Stimulated activated CD8-positive, alpha-beta memory T cell treated with anti-CD3 and anti-CD28 coated beads, Interleukin-4, amount 100 ng/mL, for 24 hours (primary cell): ENCODE data around the gene PIF1.
"Not testable (repeated sequence)": the region's sequence is repeated elsewhere in the genome, so short reads cannot be mapped to it uniquely, and the experiment has no call there.

Source experiments
- DNase-seq: peaks from one replicate; pipeline ENCODE4 v3.0.0-alpha.2; 2020; ENCODE audit warnings: low read depth

PIF1 gene

DNA sequence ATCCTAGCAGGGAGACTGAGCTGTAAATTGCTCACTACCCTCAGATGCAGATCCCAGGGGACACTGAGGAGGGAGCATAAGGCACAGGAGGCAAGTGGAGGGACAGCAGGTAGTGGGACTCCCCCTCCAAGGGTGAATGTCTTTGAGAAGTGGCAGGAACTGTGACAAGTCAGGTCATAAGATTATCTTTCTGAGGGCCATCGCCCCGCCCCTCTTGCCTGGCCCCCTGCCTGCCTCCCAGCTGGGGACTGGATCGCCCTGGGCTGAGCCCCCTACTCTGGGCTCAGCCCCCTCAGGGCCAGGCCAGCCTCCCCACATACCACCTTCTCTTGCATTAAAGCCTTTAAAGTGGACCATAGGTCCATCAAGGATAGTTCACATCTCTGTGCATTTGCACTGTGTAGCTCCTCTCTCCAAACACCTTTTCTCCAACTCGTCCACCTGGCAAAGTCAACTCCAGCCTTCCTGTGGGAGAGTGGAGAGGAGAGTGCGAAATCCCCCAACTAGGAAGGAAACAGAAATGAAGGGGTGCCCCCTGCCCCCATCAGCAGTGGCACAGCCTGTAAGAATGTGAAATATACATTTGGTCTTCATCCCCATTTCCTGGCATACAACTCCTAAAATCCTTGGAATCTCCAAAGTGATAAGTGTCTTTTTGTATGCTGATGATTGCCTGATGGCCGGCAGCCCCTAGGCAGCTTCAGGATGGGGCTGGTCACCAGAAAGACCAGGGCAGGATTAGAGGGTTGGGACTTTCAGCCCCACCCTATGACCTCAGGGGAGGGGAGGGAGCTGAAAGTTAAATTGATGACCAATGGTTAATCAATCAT, 14.7 kb downstream of the PIF1 start:
- no peak for DNase-seq

DNA sequence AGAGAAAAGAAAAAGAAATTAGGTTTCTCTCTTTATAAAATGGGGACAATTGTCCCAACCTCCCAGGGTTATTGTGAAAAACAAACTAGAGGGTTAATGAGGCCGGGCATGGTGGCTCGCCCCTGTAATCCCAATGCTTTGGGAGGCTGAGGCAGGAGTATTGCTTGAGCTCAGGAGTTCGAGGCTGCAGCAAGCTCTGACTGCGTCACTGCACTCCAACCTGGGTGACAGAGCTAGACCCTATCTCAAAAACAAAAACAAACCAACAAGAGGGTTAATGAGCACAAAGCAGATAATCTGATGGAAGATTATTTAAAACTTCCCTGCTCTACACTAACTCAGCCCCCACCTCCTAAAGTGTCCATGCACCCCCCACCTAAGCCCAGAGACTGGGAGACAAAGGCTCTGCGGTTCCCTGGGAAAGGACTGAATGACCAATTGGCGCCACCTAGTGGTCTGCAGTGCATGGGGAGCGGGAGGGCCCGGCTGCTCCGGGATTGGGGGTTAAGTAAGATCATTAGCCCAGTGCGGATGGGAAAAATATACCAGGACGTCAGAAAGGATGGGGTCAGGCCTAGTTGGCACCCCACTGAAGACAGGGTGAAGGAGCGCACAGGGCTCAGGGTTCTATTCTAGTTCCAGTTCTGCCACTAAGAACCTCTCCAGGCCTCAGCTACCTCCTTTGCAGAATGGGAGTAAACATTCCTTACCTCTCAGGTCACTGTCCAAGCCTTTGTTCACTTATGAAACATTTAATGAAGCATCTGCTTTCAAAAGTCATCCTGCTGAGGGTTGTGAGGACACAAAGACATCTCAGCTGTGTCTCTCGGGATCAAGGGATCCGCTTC, 15.6 kb downstream of the PIF1 start:
- DNase-seq: peak; percentile 33

DNA sequence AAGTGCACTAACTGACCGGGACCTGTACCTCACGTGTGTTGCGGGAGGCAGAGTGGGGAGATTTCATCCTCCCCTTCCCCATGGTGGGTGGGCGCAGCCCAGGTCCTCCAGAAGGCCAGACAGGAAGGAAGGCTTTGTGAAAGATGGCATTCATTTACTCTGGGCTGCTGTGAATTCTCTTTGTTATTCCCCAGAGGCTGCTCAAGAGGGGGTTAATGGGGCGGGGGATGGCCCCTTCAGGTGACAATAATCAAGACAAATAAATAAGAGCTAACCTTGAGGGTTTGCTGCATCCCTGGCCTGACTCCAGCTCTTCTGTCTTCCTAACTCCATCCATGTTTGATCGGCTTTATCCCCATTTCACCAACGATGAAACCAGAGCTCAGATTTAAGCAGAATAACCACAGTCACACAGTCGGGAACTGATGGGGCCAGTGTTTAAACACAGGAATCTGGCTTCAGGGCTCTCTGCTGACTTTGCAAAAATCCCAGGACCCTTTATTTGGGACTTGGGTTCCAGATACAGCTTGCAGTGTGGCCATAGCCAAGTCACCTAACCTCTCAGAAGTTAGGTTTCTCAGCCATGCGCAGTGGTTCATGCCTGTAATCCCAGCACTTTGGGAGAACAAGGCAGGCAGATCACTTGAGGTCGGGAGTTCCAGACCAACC, 16.5 kb downstream of the PIF1 start:
- no peak for DNase-seq

DNA sequence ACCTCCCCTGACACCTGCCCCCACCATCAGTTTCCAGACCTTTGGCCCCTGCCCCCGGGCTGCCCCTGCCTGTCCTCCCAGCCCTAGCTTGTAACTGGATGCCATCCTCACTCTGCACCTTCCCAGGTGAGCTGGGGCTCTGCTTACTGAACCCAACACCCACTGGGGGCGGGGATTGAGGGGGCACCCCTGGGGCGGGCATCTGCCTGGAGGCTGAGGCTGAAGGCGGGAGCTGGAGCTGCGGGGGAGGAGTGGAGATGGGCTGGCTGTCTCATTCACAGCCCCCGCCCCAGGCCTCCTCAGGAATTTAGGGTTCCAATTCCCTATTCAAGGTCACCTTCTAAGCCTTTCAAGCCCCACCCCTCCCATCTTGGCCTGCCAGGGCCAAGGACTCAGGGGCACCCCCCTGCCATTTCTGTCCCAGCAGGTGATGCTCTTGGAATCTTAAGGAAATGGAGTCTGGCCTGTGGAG, 17.7 kb downstream of the PIF1 start:
- no peak for DNase-seq

DNA sequence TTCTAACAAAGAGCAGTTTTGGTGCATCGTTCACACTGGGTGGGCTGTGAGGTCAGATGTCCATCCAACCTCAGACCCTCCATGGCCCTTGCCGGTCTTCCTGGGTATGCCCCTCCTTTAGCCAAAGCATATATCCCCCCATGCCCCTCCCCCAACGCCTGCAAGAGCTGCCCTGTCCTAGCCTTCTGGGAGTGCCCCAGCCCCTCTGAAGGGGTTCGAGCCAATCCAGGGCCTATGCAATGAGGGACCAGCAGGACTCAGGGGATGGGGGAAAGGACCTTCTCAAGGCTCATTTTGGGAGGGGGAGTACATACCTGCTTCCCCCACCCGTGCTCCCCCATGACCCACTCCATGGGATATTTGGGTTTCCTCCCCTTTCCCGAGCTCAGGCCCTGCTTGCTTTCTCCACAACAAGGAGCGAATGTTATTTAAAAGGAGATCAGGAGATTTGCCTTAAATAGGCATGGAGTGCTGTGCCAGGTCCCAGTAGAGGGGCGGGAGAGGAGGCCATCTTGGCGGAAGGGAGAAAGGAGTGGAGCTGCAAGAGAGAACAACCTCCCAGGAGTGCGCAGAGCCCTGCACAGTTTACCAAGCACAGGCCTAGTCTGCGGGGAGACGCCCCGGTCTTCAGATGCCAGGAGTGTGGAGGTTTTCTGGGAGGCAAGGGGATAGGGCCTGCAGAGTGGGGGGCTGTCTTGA, 18.2 kb downstream of the PIF1 start:
- no peak for DNase-seq

DNA sequence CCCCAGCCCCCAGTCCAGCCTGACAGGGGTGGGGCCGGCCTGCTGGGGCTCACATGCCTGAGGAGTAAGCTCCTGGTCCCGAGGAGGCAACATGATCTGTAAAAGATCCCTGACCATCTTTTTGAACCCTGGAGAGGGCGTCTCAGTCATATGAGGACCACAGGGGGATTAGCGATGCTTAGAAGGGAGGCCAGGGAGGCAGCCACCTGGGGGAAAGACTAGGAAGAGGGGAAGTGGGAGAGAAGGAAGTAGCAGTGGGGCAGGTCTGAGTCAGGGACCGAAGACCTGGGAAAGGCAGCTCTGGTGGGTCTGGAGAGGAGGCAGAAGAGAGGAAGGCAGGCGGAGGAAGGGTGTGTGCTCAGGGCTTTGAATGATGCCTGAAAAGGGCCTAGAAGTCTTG, 18.9 kb downstream of the PIF1 start:
- DNase-seq: no peak

DNA sequence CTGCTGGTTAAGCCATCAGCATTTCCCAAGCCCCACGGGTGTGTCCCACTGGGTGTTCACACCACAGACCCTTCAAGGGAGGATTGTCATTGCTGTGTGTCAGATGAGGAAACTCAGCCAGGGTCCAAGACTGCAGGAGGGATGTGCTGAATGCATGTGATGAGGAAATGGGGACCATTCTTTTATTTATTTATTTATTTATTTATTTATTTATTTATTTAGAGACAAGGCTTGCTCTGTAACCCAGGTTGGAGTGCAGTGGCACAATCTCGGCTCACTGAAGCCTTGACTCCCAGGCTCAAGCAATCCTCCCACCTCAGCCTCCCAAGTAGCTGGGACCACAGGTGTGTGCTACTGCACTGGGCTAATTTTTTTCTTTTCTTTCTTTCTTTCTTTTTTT, 20.8 kb downstream of the PIF1 start:
- DNase-seq: no peak

DNA sequence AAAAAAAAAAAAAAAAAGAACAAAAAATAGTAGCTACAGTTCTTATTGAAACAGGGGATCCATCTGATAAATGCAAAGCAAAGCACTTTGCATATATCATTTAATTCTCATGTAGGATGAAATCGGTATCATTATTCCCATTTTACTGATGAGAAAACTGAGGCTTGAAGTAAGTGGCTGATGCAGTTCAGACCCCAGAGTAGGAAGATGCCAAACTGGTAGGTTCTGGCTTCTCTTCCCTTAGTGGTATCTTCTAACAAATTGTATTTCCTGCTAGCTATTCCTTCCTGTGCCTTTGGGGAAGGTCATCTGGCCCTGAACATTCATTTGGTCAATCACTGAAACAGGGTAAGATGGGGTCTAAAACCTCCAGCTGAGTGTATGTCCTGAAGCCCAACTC, 21.9 kb downstream of the PIF1 start:
- DNase-seq: no peak

DNA sequence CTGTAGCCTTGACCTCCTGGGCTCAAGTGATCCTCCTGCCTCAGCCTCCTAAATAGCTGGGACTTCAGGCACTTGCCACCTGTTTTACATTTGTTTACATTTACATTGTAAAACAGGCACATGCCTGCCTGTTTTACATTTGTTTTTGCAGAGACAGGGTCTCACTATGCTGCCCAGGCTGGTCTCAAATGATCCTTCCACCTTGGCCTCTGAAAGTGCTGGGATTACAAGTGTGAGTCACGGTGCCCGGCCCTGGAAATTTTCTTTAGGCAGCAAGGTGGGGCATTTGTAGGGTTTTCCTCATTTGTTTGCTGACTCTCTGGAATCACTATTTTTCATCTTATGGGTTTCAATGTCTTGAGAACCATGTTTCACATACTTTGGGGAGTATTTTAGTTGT, 25.0 kb downstream of the PIF1 start:
- no peak for DNase-seq

DNA sequence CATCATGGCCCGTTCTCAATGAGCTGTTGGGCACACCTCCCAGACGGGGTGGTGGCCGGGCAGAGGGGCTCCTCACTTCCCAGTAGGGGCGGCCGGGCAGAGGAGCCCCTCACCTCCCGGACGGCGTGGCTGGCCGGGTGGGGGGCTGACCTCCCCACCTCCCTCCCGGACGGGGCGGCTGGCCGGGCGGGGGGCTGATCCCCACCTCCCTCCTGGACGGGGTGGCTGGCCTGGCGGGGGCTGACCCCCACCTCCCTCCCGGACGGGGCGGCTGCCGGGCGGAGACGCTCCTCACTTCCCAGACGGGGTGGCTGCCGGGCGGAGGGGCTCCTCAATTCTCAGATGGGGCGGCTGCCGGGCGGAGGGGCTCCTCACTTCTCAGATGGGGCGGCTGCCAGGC, 26.5 kb downstream of the PIF1 start:
- not testable (repeated sequence) for DNase-seq

DNA sequence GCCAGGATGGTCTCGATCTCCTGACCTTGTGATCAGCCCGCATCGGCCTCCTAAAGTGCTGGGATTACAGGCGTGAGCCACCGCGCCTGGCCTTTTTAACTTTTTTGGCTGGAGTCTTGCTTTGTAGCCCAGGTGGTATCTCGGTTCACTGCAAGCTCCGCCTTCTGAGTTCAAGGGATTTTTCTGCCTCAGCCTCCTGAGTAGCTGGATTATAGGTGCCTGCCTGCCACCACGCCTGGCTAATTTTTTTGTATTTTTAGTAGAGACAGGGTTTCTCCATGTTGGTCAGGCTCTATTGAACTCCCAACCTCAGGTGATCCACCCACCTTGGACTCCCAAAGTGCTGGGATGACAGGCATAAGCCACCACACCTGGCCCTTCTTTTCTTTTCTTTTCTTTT, 29.5 kb downstream of the PIF1 start:
- not testable (repeated sequence) for DNase-seq

DNA sequence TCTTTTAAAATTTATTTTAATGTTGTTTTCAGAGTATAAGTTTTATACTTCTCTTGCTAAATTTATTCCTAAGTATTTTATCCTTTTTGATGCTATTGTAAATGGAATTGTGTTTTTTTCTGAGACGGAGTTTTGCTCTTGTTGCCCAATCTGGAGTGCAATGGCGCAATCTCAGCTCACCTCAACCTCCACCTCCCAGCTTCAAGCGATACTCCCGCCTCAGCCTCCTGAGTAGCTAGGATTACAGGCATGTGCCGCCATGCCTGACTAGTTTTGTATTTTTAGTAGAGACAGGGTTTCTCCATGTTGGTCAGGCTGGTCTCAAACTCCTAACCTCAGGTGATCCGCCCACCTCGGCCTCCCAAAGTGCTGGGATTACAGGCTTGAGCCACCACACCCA, 30.1 kb downstream of the PIF1 start:
- DNase-seq: not testable (repeated sequence)

DNA sequence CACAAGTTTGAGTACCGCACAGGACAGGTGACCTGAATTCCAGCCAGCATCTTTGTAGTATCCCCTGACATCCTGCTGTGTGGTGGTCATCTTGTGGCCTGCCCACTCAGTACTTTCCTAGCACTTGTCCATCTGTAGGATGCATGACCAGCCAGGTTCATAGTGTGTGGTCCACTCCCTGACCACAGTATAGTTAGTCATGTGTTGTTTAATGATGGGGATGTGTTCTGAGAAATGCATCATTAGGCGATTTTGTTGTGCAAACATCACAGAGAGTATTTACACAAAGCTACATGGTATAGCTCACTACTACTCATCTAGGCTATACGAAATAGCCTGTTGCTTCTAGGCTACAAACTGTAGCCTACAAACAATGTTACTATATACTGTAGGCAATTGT, 33.2 kb downstream of the PIF1 start:
- no peak for DNase-seq

DNA sequence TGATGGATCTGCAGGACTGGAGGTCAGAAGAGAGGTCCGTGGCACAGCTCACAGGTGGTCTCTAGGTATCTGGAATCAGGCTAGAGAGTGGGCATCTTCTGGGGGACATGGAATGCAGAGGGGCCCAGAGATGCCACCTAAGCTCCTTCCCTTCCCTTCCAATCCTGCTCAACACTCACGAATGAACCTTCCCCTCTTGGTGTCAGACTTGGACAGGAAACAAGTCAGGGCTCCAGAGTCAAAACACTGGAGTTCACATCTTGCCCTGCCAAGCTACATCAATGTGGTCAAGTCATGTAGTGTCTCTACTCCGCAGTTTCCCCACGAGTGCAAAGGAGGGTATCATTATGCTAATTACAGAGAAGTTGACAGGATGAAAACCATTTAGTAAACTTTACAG, 34.0 kb downstream of the PIF1 start:
- DNase-seq: no peak

DNA sequence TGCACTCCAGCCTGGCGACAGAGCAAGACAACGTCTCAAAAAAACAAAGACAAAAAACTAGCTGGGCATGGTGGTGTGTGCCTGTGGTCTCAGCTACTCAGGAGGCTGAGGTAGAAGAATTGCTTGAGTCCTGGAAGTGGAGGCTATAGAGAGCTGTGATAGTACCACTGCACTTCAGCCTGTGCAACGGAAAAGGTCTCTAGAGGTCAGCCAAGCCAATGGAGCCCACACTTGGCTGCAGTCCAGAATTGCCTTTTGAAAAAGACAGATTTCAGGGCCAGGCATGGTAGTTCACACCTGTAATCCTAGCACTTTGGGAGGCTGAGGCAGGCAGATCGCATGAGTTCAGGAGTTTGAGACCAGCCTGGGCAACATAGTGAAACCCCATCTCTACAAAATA, 41.7 kb downstream of the PIF1 start:
- no peak for DNase-seq

DNA sequence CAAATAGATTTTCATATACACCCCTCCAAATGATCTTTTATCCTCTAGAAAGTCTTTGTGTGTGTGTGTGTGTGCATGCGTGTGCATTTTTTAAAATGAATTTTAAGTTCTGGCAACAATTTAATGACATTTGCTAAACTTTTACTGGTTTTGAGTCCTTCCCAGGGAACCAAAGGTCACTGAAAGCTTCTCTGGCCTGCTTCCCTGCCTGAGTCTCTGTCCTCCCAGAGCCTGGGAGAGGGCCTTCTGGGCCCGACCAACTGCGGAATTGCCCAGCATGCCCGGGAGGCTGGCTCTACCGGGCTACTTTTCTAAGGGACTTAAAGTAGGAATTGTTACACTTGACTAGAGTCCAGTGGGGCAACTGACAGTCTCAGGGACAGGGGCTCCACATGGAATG, 42.7 kb downstream of the PIF1 start:
- DNase-seq: no peak

DNA sequence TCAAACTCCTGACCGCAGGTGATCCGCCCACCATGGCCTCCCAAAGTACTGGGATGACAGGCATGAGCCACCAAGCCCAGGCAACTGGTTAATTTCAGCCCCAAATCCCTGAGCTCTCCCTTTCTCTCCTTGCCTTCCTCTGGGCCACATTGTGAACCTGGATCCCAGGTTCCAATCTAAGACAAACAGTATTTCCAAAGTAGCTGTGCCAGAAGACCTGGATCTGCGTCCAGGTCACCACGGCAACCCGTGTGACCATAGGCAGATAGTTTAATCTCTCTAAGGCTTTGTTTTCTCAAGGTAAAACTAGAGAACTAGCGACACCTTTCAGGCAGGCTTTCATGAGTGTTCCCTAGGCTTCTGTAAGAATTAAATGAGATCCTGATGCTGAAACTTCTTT, 44.1 kb downstream of the PIF1 start:
- DNase-seq: no peak

DNA sequence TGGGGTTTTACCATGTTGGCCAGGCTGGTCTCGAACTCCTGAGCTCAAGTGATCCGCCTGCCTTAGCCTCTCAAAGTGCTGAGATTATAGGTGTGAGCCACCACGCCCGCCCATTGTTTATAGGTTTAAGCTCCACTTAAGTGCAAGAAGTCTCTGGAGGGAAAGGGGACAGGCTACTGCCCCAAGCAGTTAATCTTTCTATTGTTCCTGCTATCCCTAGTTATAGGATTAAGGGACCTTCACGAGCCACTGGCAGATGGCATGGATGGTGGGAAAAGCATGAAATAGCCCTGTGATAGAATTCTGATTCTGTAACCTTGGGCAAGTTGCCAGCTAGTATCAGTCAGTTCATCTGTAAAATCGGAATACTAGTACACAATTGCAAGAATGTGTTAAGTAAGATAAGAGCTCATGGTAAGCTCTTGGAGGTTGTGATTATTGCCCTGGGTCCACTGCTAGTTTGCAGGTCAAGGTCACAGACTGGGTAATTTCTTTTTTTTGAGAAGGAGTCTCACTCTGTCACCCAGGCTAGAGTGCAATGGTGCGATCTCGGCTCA, 44.8 kb downstream of the PIF1 start:
- no peak for DNase-seq

DNA sequence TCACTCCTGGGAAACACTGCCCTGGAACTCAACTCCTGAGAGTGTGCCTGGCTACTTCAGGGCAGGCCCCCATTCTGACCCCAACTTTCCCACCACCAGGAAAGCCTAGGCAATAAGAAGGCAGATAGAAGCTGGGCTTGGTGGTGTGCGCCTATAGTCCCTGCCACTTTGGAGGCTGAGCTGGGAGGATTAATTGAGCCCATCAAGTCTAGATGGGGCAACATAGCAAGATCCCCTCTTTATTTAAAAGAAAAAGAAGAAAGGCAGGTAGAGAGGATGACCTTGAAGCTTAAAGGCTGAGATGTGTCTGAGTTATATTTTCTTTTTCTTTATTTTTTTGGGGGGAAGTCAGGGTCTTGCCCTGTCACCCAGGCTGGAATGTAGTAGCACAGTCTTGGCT, 45.8 kb downstream of the PIF1 start:
- DNase-seq: no peak

DNA sequence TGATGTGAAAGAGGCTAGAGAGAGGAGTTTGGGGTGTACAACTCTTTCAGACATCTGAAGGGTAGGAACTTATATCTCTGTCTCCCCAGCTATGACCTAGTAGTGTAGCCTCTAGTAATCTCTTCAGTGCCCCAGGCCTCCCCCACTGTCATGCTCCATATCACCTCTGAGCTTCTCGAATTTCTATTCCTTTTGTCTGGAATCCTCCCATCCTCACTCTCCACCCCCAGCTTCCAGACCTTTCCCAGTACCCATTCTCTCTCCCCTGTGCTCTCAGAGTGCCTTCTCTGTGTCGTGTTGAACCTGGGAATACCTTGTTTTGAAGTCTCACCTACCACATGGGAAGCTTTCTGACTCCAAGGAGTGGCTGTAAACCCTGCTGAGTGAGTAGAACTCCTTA, 46.4 kb downstream of the PIF1 start:
- no peak for DNase-seq

DNA sequence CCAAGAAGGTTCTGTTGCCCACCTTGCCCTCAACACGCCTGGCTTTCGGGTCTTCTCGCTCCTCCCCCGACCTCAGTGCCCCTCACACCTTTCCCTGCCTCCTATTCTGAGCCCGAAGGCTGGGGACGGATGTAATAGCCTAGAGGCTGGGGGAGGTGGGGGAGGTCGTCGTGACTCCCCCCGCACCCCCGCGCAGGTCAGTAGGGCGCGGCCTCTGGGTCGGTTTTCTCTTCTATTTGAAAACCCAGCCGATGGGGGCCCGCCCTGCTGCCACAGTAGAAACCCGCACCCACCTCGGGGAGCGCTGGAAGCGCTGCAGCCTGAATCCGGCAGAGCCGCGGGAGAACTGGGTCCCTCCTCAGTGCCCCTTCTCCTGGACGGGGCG, 49.1 kb downstream of the PIF1 start:
- DNase-seq: no peak
